Activated effector memory CD4-positive, alpha-beta T cell treated with anti-CD3 and anti-CD28 coated beads, Interleukin-2, amount 50 U/mL, for 16 hours (primary cell): ENCODE measurements around the gene ERFE.

Experiments
- DNase-seq: peaks from one replicate; pipeline ENCODE4 v3.0.0-alpha.2; 2020

Gene ERFE

DNA sequence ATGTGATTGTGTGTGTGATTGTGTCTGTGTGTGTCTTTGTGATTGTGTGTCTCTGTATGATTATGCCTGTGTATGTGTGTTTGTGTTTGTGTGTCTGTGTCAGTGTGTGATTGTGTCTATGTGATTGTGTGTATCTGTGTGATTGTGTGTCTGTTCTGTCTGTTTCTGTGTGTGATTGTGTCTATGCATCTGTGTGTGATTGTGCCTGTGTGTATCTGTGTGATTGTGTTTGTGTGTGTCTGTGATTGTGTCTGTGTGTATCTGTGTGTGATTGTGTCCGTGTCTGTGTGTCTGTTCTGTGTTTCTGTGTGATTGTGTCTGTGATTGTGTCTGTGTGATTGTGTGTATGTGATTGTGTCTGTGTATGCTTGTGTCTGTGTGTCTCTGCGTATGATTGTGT is 32.4 kb upstream of the ERFE start:
- no peak for DNase-seq

DNA sequence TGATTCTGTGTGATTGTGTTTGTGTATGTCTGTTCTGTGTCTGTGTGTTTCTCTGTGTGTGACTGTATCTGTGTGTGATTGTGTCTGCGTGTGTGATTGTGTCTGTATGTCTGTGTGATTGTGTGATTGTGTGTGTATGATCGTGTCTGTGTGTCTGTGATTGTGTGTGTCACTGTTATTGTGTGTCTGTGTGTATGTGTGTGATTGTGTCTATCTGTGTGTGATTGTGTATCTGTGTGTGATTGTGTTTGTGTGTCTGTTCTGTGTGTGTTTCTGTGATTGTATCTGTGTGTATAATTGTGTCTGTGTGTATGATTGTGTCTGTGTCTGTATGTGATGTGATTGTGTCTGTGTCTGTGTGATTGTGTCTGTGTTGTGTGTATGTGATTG is 32.0 kb upstream of the ERFE start:
- DNase-seq, result no peak

DNA sequence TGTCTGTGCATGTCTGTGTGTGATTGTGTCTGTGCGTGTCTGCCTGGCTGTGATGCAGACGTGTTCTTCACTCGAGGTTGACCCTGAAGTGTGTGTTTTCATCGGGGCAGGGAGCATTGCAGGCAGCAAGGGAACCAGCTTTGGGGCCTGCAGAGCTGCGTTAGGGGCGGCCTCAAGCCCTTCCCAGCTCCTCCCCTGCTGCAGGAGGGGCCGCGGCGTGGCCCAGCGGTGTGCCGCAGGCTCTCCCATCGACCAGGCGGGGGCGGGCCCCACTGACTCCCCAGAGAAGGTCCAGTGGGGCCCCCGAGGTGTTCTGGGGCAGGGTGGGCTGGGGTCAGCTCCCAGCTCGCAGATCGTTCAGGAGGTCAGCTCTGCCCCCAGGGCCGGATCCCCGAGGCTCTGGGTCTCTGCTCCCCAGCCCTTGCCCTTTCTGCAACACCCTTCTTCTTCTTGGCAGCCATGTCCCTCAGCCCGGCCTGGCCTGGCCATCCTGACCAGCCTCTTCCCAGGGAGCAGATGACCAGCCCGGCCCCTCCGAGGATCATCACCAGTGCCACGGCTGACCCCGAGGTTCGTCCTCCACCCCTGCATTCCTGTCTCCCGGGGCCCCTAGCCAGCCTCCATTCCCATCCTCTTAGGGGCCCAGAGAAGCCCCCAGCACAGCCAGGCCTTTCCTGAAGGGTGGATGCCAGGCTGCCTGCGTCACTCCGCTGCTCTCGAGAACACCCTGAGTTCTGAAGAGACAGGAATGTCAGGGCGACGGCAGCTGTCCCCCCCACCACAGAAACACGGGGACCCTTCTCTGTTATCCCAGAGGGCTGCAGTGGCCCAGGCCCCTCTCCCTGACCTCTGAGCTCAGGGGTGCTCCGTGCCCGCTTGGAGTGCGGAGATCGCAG is 31.4 kb upstream of the ERFE start:
- DNase-seq, result no peak

DNA sequence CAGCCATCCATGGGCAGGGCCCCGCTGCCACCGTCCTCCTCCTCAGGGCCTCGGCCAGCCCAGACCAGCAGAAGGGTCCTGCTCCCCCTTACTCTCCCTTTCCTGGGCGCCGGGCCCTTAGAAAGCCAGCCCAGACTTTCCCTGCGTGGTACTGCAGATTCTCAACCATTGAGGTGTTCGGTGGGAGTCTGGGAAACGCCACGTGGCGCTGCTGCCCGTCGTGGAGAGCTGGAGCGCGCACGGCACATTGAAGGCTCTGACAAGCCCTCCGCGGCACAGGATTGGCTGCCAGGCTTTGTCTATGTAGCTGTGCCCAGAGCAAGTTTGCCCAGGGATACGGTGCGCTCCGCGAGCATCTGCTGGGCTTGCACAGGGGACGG is 30.7 kb upstream of the ERFE start:
- DNase-seq, result no peak

DNA sequence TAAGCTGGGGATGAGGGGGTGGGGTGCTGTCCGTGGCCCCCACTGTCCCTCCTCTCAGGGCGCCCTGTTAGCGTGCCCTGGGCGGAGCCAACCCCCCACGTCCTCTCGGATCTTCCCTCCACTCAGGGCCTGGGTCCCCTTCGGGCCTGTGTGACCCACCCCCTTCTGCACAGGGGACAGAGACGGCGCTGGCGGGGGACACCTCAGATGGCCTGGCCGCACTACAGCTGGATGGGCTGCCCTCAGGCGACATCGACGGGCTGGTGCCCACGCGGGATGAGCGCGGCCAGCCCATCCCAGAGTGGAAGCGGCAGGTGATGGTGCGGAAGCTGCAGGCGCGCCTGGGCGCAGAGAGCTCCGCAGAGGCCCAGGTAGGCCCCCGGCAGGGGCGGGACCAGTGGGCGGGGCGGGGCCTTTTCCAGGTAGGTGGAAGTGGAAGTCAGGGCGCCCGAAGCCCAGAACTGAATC is 30.2 kb upstream of the ERFE start:
- DNase-seq, result no peak

DNA sequence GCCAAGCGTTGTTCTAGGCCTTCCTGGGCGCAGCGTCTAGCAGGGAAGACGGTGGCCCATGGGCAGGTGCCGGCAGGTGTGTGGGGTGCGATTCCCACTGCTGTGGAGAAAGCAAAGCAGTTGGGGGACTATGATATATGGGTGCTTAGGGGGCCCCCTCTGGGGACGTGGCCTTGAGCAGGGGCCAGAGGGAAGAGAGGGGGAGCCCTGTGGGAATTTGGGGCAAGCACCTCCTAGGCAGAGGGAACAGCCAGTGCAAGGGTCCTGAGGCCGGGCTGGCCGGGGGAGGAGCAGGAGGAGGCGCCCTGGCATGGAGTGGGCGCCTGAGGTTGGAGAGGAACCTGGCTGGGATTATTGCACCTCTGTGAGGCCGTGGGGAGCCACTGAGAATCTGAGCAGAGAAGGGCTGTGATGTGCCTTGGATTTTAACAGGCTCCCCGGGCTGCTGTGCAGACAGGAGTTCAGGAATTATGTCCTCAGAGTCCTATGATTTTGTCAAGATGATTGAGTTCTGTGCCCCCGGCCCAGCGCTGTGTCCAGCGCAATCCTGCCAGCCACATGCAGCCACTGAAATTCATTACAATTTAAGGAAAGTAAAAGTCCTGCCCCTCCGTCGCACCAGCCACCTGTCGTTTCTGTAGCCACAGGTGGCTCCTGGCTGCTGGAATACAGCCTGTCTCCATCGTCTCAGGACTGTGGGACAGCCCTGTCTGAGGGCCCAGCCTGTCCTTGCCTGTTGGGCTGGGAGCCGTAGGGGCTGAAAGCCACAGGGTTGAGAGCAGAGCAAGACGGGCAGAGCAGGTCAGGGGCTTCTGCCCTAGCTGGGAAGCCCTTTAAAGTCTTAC is 29.4 kb upstream of the ERFE start:
- no peak for DNase-seq

DNA sequence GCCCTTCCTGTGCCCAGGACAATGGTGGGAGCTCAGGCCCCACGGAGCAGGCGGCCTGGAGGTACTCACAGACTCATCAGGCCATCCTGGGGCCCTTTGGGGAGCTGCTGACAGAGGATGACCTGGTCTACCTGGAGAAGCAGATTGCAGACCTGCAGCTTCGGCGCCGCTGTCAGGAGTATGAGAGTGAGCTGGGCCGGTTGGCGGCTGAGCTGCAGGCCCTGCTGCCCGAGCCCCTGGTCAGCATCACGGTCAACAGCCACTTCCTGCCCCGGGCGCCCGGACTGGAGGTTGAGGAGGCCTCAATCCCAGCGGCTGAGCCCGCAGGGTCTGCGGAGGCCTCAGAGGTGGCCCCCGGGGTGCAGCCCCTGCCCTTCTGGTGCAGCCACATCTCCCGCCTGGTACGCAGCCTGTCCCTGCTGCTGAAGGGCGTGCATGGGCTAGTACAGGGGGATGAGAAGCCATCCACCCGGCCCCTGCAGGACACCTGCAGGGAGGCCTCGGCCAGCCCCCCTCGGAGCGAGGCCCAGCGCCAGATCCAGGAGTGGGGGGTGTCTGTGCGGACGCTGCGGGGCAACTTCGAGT is 28.6 kb upstream of the ERFE start:
- no peak for DNase-seq

DNA sequence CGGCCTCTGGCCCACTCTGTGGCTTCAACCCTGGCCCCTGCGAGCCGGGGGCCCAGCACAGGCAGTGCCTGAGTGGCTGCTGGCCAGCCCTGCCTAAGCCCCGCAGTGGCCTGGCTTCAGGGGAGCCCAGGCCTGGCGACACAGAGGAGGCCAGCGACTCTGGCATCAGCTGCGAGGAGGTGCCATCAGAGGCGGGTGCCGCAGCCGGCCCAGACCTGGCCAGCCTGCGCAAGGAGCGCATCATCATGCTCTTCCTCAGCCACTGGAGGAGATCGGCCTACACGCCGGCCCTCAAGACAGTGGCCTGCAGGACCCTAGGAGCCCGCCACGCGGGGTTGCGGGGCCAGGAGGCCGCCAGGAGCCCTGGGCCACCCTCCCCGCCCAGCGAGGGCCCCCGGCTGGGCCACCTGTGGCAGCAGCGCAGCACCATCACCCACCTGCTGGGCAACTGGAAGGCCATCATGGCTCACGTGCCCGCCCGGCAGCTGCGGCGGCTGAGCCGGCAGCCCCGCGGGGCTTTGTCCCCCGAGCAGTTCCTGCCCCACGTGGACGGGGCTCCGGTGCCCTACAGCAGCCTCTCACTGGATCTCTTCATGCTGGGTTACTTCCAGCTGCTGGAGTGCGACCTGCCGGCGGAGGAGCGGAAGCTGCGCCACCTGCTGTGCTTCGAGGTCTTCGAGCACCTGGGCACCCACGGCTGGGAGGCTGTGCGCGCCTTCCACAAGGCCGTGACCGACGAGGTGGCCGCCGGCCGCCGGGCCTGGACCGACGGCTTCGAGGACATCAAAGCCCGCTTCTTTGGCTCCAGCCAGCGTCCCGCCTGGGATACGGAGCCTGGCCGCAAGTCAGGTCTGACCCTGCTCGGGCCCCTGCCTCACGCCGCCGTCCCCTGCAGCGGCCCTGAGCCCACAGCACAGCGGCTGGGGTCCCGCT is 27.8 kb upstream of the ERFE start:
- no peak for DNase-seq

DNA sequence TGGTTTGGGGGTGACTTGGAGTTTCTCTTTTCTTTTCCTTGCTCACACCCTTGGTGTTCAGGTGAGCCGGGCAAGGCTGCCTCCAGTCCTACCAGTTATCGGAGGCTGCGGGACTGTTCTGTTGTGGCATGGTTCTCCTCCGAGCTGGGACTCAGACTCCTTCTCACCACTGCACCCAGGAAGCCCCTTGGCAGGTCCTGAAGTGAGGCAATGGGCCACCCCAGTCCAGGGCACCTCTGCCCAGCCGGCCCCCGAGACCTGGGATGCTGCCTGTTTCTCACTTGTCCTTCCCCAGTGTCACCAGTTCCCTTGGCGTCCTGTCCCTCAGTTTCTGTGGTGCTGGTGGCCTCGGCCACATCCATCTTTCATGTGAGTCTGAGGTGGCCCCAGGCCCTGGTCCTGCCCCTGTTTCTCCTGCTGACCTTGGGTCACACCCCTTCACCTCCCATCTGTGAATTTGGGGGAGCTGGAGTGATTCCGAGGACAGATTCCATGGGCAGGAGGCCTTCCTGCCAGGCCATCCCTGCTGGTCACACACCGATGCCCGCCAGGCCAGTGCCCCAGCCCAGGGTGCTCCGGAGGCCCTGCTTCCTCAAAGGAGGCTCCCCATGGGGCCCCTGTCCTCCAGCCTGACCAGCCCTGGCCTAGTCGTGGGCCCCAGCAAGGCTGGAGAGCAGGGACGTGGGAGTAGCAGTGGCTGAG is 26.9 kb upstream of the ERFE start:
- DNase-seq, result no peak

DNA sequence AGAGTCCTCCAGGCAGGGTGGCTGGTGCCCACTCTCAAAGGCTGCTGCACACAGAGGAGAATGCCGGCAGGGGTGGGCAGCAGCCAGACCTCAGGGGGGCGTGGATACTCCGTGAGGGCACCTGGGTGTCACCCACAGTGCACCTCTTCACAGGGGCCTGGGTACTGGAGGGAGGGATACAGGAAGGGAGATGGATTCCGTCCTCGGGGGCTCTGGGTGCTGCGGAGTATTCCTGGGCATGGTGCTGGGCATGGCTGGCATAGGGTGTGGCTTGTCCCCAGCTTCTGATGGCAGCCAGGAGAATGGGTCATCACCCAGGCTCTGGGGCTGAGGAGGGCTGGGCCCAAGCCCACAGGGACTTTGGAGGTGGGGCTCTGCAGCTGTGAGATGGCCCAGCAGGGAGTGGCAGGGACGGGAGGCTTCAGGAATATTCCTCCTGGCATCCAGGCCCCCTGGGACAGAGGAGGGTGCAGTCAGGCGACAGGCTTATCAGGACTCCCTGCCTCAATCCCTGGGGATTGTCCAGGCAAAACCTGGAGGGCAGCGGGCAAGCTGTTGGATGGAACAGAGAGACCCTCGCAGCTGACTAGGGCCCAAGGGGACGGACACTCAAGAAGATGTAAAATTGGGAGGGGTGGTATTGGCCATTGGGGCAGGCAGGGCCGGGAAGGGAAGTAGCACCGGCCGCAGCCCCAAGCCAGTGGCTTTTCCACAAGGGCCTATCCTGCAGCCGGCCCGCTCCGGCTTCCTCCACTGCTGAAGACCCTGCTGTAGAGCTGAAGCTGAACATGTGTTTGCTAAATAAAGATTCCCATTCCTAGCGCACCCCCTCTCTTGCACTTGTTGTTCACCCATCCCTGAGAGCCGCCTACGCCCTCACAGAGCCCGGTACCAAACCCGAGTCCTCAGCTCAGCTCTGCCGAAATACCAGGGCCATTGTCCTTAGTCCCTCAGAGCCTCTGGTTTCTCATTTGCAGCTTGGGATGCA is 26.0 kb upstream of the ERFE start:
- no peak for DNase-seq

DNA sequence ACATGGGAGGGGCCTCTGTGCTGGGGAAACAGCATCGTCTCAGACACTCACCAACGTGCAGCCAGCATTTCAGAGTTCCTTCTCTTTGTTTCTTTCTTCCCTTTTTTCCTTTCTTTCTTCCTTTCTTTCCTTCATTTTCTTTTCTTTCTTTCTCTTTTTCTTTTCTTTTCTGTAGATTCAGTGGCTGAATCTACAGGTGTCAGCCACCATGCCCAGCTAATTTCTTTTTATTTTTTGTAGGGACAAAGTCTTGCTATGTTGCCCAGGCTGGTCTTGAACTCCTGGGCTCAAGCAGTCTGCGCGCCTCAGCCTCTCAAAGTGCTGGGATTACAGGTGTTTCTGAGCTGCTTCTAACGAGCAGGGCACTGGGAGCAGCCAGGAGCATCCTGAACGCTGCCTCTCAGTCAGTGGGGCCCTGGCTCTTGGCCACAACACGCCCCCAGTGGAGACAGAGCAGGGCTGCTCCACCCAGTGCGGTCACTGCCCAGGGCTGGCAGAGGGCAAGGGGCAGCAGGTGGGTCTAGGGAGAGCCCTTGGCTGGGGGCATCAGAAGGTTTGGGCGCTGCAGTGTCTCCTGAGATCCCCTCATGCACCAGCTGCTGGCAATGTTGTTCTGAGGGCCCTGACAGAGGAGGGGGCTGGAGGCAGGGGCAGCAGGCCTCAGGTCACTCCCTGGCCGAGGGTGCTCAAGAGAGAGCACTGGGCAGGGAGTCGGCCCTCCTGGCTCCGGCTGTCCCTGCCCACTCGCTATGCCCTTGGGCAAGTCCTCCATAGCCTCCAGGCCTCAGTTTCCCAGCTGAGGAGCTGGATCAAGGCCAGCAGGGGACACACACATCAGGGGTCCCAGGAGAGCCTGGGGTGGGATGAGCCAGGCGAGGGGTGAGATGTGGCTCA is 25.0 kb upstream of the ERFE start:
- DNase-seq, result peak; percentile 46

DNA sequence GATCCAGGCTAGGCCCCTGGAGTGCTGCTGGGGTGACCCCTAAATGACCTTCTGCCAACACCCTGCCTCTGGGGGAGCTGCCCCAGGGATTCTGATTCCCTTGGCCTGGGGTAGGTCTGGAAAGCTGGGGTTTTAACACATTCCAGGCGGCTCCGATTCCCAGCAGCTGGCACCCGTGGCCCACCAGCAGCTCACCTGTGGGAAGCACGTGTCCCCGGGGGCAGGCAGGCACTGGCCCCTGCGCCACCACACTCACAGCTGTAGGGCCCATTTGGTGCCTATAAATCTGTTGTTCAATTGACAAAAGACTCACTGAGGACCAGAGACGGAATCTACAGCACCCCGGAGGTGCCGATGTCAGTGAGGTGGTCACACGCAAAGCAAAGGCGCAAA is 24.4 kb upstream of the ERFE start:
- DNase-seq, result no peak

DNA sequence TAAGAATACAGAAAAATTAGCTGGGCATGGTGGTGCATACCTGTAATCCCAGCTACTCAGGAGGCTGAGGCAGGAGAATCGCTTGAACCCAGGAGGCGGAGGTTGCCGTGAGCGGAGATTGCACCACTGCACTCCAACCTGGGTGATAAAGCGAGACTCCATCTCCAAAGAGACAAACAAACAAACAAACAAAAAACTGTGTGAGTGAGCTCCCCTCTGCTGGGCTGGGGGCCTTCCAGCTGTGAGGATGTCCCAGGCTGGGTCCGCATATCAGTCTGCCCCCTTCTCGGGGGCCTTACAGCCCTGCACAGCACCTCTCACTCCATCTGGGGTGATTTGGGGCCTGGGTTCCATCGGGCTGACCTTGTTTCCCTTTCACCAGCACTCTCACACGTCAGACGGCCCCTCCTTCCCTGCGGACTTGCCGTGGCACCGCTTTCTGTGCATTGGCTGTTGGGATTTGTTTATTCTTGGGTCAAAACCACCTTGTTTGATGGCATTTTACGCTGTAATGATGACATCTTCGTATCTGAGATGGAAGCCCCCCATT is 23.1 kb upstream of the ERFE start:
- DNase-seq, result no peak

DNA sequence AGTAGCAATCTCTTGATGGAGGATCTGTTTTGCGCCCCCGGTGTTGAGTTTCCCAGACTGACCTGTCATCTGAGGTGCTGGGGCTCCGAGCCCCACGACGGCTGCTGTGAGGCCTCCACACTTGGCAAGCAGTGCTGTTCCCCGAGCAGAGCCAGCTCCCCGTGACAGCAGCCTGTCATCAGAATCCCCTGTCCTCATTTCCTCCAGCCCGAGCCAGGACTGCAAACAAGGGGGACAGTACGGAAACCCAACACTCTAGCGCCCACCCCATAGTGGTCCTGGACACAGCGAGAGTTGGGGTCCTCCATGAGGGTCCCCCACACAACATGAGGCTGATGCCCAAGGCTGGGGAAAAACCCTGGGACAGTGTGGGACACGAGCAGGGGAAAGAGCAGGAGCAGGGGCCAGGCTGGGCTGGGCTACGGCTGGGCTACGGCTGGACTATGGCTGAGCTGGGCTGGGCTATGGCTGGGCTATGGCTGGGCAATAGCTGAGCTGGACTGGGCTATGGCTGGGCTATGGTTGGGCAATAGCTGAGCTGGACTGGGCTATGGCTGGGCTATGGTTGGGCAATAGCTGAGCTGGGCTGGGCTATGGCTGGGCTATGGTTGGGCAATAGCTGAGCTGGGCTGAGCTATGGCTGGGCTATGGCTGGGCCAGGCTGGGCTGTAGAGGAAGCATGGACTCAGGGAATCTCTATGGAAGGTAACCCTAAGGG is 21.8 kb upstream of the ERFE start:
- no peak for DNase-seq

DNA sequence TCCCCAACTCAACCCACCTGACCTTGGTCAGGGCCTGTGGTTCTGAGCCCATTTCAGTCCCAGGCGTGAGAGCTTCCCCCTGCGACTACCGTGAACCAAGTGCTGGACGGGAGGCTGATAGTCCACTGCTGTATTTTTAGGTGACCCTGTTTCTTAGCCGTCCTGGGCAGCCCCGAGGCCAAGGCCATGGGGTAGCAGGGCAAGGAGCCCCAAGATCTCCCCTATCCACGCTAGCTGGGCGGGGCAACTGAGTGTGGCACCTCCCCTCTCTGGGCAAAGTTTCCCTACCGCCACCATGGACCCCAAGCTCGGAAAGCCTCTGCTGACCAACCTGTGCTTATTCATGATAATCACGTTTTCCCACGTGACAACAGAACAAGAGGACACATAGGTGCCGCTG is 20.9 kb upstream of the ERFE start:
- no peak for DNase-seq

DNA sequence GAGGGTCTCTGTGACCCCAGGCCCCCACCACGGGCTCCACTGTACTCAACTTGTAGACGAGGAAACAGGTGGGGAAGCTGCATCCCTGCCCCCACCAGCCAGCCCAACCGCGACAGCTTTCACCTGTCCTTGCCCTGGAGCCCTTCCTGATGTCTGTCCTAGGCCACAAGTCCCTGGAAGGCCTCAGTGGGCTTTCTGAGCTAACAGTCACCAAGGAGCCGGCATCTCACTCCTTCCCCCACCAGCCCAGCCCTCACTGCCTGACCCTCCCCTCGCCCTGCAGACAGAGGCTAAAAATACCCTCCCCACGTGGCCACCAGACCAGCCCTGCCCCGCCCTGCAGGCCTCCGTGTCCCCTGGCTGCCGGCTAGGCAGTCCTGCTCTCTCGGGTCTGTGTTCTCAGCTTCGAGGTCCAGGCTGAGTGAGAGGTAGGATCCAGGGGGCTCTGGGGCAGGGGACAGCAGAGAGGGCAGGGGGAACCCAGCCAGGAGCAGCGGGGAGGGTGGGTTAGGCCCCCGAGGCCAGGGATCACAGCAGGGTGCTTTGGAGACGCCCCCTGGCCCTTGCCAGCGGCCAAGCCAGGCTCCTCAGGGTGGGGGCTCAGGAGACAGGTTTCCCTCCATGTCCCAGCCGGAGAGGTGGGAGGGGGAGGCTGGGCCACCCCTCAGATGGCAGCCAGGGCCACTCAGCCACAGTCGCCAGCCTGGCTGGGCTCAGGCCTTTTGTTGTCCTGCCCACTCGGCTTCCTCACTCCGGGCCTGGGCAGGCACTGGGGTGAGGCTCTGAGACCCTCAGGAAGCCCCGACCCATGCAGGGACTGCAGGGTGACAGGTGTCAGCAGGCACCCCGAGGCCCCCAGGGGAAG is 20.2 kb upstream of the ERFE start, which contains the start of gene KLHL30:
TSS of gene KLHL30 (plus strand) at position 338 of the 865 bp plus-strand sequence. CDS start 2,087 bp downstream, outside the sequence.
- DNase-seq, result no peak
